GM23338 (cell line): ENCODE measurements around the gene LARGE1. TPM values are rescaled to one million over a fixed set of nuclear protein-coding genes. Genes with fewer than 3 reads are reported as not detected.

Source experiments
- ATAC-seq: fragments of 200-7000 bp; cut with Tn5 transposase; 3 replicates; pipeline ENCODE4 v1.9.1; 2020
- DNase-seq: peaks from one replicate; pipeline ENCODE4 v3.0.0-alpha.2; 2015; ENCODE audit warnings: low spot score
- H2AFZ ChIP-seq: fragments of 200-600 bp; sonication (generic); 2 replicates; pipeline ENCODE4 v1.8.0; 2016; ENCODE audit warnings: antibody characterized with exemption, mild to moderate bottlenecking, moderate library complexity
- H3F3A ChIP-seq: fragments of 200-600 bp; sonication (generic); replicated peaks from 2 replicates; pipeline ENCODE4 v1.8.0; 2017; ENCODE audit warnings: antibody characterized with exemption, mixed run types, low read depth
- H3K27ac ChIP-seq: fragments of 200-600 bp; sonication (generic); 2 replicates; pipeline ENCODE4 v1.6.1; 2016; ENCODE audit warnings: low read depth
- H3K27me3 ChIP-seq: fragments of 200-600 bp; sonication (generic); 2 replicates; pipeline ENCODE4 v1.8.0; 2016; ENCODE audit warnings: mild to moderate bottlenecking, mixed run types, moderate library complexity; ENCODE audit not compliant: insufficient read depth
- H3K36me3 ChIP-seq: fragments of 200-600 bp; sonication (generic); 2 replicates; pipeline ENCODE4 v1.8.0; 2016; ENCODE audit warnings: mild to moderate bottlenecking; ENCODE audit not compliant: insufficient read depth
- H3K4me1 ChIP-seq: fragments of 200-600 bp; sonication (generic); 2 replicates; pipeline ENCODE4 v1.8.0; 2016; ENCODE audit warnings: mild to moderate bottlenecking, moderate library complexity; ENCODE audit not compliant: insufficient read depth
- H3K4me2 ChIP-seq: fragments of 200-600 bp; sonication (generic); 2 replicates; pipeline ENCODE4 v1.7.1; 2017; ENCODE audit warnings: mixed run types
- H3K4me3 ChIP-seq: fragments of 200-600 bp; sonication (generic); 2 replicates; pipeline ENCODE4 v1.6.1; 2016; ENCODE audit warnings: mixed run types
- H3K79me2 ChIP-seq: fragments of 200-600 bp; sonication (generic); replicated peaks from 2 replicates; pipeline ENCODE4 v1.8.0; 2017; ENCODE audit warnings: mild to moderate bottlenecking; ENCODE audit not compliant: insufficient read depth
- H3K9me2 ChIP-seq: fragments of 200-600 bp; sonication (generic); 2 replicates; pipeline ENCODE4 v1.8.0; 2017; ENCODE audit not compliant: insufficient read depth
- H4K20me1 ChIP-seq: fragments of 200-600 bp; sonication (generic); replicated peaks from 2 replicates; pipeline ENCODE4 v1.8.0; 2017; ENCODE audit warnings: mild to moderate bottlenecking; ENCODE audit not compliant: insufficient read depth
- H3K27ac Mint-ChIP-seq: 2 replicates; pipeline ENCODE4 v1.8.0; 2020; ENCODE audit warnings: inconsistent platforms, mild to moderate bottlenecking, moderate library complexity, mixed read lengths
- H3K27me3 Mint-ChIP-seq: 3 replicates; pipeline ENCODE4 v1.8.0; 2022; ENCODE audit warnings: low read depth, mild to moderate bottlenecking, moderate library complexity, mixed read lengths, inconsistent platforms; ENCODE audit not compliant: insufficient read depth, poor library complexity
- H3K36me3 Mint-ChIP-seq: 3 replicates; pipeline ENCODE4 v1.8.0; 2021; ENCODE audit warnings: low read depth, mild to moderate bottlenecking, inconsistent platforms, moderate library complexity, mixed read lengths
- H3K4me1 Mint-ChIP-seq: 3 replicates; pipeline ENCODE4 v1.8.0; 2020; ENCODE audit warnings: mild to moderate bottlenecking, inconsistent platforms, mixed read lengths
- H3K4me3 Mint-ChIP-seq: 3 replicates; pipeline ENCODE4 v1.8.0; 2021; ENCODE audit warnings: moderate library complexity, mild to moderate bottlenecking, inconsistent platforms, mixed read lengths
- H3K9me3 Mint-ChIP-seq: 3 replicates; pipeline ENCODE4 v1.8.0; 2020; ENCODE audit warnings: moderate library complexity, mild to moderate bottlenecking, inconsistent platforms, mixed read lengths
- CREB1 ChIP-seq: fragments of 250-450 bp; sonication (Bioruptor Pico); IDR thresholded peaks from 2 replicates; pipeline ENCODE4 v1.5.0; 2020; ENCODE audit warnings: low read depth, mild to moderate bottlenecking, moderate library complexity
- CTCF ChIP-seq, 2 experiments: fragments of 200-600 bp in 1 of 2; sonication (generic) in 1 of 2; conservative IDR thresholded peaks; 2 replicates each; pipeline versions ENCODE4 v1.5.1 to v1.6.1; 2016 to 2017; ENCODE audit warnings: antibody characterized with exemption in 2 of 2, low read depth in 2 of 2, mild to moderate bottlenecking in 2 of 2, moderate library complexity in 1 of 2
- ETS1 ChIP-seq: IDR thresholded peaks from 2 replicates; pipeline ENCODE4 v1.6.1; 2016; ENCODE audit warnings: antibody characterized with exemption
- JUNB ChIP-seq: IDR thresholded peaks from one replicate; pipeline ENCODE4 v1.6.1; 2016; ENCODE audit warnings: antibody characterized with exemption; ENCODE audit not compliant: unreplicated experiment
- NANOG ChIP-seq: IDR thresholded peaks from 2 replicates; pipeline ENCODE4 v1.6.1; 2016; ENCODE audit warnings: antibody characterized with exemption, borderline replicate concordance
- POLR2AphosphoS5 ChIP-seq: IDR thresholded peaks from 2 replicates; pipeline ENCODE4 v1.6.1; 2016; ENCODE audit warnings: antibody characterized with exemption, low read depth
- ZNF331 ChIP-seq: fragments of 250-450 bp; sonication (Bioruptor Pico); IDR thresholded peaks from 2 replicates; pipeline ENCODE4 v1.5.0; 2020; ENCODE audit warnings: low read depth, mild to moderate bottlenecking, moderate library complexity
- ZNF462 ChIP-seq: fragments of 250-450 bp; sonication (Bioruptor Pico); IDR thresholded peaks from 2 replicates; pipeline ENCODE4 v1.5.0; 2020; ENCODE audit warnings: mild to moderate bottlenecking, moderate library complexity
- polyA plus RNA-seq: library from polyadenylated mRNA; unstranded; fragments of >200 nt; fragmentation: Nextera tagmentation; extraction: Ambion mirVana; gene quantifications from 2 replicates; pipeline ENCODE4 v1.2.1, GENCODE V29; 2016
- total RNA-seq: library from RNA; depleted of rRNA; stranded (reverse); fragments of >200 nt; shearing (Covaris generic); gene quantifications from 2 replicates; pipeline ENCODE4 v1.2.3, GENCODE V29; 2014

The LARGE1 gene
- total and polyA plus RNA-seq, 2 experiments from 2014 or later, result 12.8 to 75.6 TPM

GRCh38 chr22:33837826-33838225 lies 82.5 kb downstream of the LARGE1 start:
- no peak for TF ChIP-seq NANOG
- TF ChIP-seq ETS1, result no peak
- no peak for TF ChIP-seq CTCF (conservative IDR thresholded peaks at IDR 0.05; ENCODE audit: low read depth in 2 of 2)
- TF ChIP-seq JUNB, result no peak
- TF ChIP-seq CREB1 (CRISPR knock-in tag), result no peak
- no peak for TF ChIP-seq ZNF462 (CRISPR knock-in tag)
- no peak for TF ChIP-seq ZNF331 (CRISPR knock-in tag)
- no peak for TF ChIP-seq POLR2AphosphoS5
- Histone ChIP-seq H3K79me2 (peaks cover 100% of the 10 kb centered on the region), H3K9me2 (no peaks in the 10 kb centered on the region), H3F3A (0 out of 2 replicates have a peak, but pooled peaks cover 5% of the 10 kb centered on the region), H3K4me3 (no peak overlapping the region), H4K20me1 (peaks cover 15% of the 10 kb centered on the region; the same call in 1 of the 2 replicates), H3K36me3 (no peaks in the 10 kb centered on the region), H2AFZ (no peak overlapping the region), H3K27me3 (no peaks in the 10 kb centered on the region), H3K4me1 (peaks cover 91% of the 10 kb centered on the region), H3K4me2 (peak overlapping the region; percentile 29; the same call in 1 of the 2 replicates), H3K27ac (0 out of 2 replicates have a peak overlapping the region, but pooled peaks have one; percentile 42)
- Mint-ChIP-seq H3K27me3 (peaks cover 2% of the 10 kb centered on the region), H3K4me1 (peaks cover 86% of the 10 kb centered on the region), H3K27ac (0 out of 2 replicates have a peak overlapping the region, but pooled peaks have one; percentile 10), H3K4me3 (no peak overlapping the region), H3K9me3 (no peaks in the 10 kb centered on the region), H3K36me3 (no peaks in the 10 kb centered on the region)
- no peak for ATAC-seq
- DNase-seq, result no peak
